ENCODE measurements around the gene RANBP3.

GRCh38 chr19:5914946-5915781, 62.8 kb downstream of the RANBP3 start:
- no peak for TF ChIP-seq GATA2 (IDR thresholded peaks at IDR 0.05; ENCODE audit: low read depth, low read length)
- TF ChIP-seq GATA3 (IDR thresholded peaks at IDR 0.05; ENCODE audit: low read depth, low read length), result no peak

Data from SH-SY5Y (cell line).